Effector memory CD4-positive, alpha-beta T cell (primary cell): Measurements from ENCODE around the gene KRTAP5-2.
A peak's percentile ranks its signal among the peaks of the same experiment; 100 is the strongest.

Source experiments
- DNase-seq, 3 donors: peaks; one replicate each; pipeline ENCODE4 v3.0.0-alpha.2; 2020
- H3K27ac ChIP-seq: 2 replicates; pipeline ENCODE4 v1.7.0; 2013; ENCODE audit warnings: mild to moderate bottlenecking, low read length, moderate library complexity; ENCODE audit not compliant: insufficient read depth, poor library complexity, severe bottlenecking
- H3K27me3 ChIP-seq: replicated peaks from 2 replicates; pipeline ENCODE4 v1.7.0; 2013; ENCODE audit warnings: mild to moderate bottlenecking, low read length; ENCODE audit not compliant: insufficient read depth, control insufficient read depth, poor library complexity, severe bottlenecking
- H3K36me3 ChIP-seq: 2 replicates; pipeline ENCODE4 v1.7.0; 2013; ENCODE audit warnings: mild to moderate bottlenecking, low read length, moderate library complexity; ENCODE audit not compliant: control insufficient read depth, insufficient read depth
- H3K4me1 ChIP-seq: 2 replicates; pipeline ENCODE4 v1.7.0; 2013; ENCODE audit warnings: low read length, mild to moderate bottlenecking; ENCODE audit not compliant: control insufficient read depth, insufficient read depth, poor library complexity, severe bottlenecking
- H3K4me3 ChIP-seq: 2 replicates; pipeline ENCODE4 v1.7.0; 2013; ENCODE audit warnings: low read length, low read depth, mild to moderate bottlenecking; ENCODE audit not compliant: insufficient read depth, poor library complexity, severe bottlenecking
- H3K9me3 ChIP-seq: 2 replicates; pipeline ENCODE4 v1.7.0; 2013; ENCODE audit warnings: mild to moderate bottlenecking, low read length, moderate library complexity; ENCODE audit not compliant: control insufficient read depth

The KRTAP5-2 gene

DNA sequence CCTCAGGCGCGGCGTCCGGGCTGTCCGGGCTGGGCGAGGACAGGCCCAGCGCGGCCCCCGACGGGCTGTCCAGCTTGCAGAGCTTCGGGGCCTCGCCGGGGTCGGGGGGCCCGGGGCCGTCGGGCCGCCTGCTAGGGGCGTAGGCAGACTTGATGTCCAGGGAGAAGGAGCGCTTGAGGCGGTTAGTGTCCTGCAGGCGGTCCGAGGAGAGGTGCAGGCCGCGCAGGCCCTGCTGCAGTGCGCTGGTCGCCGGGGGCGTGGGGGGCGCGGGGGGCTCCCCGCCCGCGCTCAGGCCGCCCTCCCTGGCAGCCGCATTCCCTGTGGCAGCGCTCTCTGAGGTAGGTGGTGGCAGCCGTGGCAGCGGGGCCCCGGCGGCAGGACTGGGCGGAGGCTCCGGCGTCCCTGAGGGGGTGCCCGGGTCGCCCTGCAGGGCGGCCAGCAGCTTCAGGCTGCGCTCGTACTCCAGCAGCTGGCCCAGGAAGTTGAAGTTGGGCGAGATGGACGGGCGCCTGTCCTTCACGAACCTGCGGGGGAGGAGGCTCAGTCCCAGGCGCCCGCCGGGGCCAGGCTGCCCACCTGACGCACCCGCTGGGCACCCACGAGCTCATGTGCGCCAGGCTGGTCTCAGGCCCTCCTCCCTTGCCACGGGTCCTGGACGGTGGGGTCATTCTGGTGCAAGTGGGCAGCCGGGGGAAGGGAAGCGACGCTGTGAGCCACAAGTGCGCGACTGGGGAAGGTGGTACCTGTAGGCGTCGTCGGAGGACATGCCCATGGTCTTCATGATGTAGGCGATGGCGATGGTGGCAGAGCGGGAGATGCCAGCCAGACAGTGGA, 40.8 kb downstream of the KRTAP5-2 start:
- Histone ChIP-seq H3K9me3 (no peaks in the 10 kb centered on the region), H3K36me3 (peaks cover 3% of the 10 kb centered on the region), H3K4me3 (no peak overlapping the region), H3K27ac (no peak overlapping the region), H3K27me3 (no peaks in the 10 kb centered on the region), H3K4me1 (no peaks in the 10 kb centered on the region)
- DNase-seq = no peak

DNA sequence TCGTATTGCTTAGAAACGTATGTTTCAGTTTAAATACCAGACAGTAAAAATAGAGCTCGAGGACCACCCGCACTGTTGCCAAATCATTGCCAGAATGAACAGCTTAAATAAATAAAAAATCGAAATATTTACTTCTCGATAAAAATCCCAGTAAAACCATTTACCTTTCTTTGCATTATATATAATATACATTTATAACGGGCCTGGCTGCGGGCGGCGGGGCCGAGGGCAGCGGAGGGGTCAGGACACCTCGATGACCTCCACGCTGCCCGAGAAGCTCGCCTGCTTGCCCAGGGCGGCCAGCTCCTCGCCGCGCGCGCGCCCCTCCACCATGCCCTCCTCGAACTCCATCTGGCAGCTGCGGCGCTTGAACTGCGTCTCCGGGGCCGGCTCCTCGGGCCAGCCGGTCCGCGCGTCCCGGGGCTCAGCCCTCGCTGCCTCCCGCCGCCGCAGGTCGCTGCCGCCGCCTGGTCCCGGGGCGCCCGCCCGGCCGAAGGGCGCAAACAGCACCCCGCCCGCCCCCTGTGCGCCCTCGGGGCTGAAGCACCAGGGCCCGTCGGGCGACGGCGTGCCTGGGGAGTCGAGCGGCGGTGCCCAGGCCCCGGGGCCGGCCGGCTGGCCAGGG, 41.7 kb downstream of the KRTAP5-2 start:
- Histone ChIP-seq H3K27me3 (no peaks in the 10 kb centered on the region), H3K9me3 (no peaks in the 10 kb centered on the region), H3K27ac (no peak overlapping the region), H3K36me3 (peaks cover 3% of the 10 kb centered on the region), H3K4me3 (no peak overlapping the region), H3K4me1 (no peaks in the 10 kb centered on the region)
- DNase-seq = no peak

DNA sequence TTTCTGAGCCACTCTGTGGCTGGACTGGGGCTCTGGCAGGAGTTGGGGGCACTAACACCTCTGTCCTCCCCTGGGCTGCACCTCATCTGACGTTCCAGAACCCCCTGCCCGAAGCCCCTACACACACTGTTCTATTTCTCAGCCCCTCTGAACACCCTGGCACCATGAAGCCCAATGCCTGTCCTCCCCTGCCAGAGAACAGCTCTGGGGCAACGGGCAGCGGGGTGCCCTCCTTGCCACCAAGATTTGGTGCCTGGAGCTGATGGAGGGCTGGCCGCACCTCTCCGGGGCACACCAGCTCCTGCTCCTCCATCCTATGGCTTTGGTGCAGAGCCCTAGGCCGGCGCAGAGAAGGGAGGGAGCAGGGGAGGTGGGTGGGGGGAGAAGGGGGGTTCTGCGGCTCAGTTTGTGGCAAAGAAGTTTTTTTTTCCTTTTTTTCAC, 42.4 kb downstream of the KRTAP5-2 start:
- peaks cover 3% of the 10 kb centered on the region for H3K36me3 ChIP-seq
- no peaks in the 10 kb centered on the region for H3K4me1 ChIP-seq
- no peaks in the 10 kb centered on the region for H3K9me3 ChIP-seq
- no peak for DNase-seq
- H3K27me3 ChIP-seq = no peaks in the 10 kb centered on the region
- no peak overlapping the region for H3K27ac ChIP-seq
- no peak overlapping the region for H3K4me3 ChIP-seq

DNA sequence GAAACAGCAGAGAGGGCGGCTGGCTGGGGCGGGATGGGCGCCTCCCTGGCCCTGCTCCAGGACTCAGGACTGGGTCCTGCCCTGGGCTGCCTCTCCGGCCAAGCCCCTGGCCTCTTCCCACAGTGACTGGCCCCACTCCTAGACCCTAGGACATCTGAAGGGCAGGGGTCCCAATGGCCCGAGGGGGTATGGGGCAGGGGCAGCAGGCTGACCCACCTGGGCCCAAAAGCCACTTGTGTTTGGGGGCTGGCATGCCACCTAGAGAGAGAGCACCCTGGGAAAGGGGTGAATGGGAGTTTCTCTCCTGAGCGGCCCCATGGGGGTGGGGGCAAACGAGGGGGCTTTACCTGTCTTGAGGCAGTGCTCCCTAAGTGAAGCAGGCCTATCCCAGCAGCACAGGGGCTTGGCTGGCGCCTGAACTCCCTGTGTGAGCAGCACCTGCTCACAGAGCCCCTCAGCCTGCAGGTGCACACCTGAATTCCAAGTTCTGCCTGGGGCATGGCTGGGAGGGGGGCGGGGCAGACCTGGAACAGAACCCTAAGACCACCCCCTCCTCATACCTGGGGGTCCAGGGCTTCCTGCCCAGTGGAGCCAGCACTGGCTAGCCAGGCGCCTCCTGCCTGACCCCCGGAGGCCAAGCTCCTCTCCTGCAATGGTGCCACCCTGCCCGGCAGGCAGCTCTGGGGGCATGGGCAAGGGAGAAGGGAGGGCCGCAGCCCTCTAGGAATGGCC, 42.9 kb downstream of the KRTAP5-2 start:
- Histone ChIP-seq H3K4me1 (no peaks in the 10 kb centered on the region), H3K27me3 (no peaks in the 10 kb centered on the region), H3K4me3 (no peak overlapping the region), H3K27ac (no peak overlapping the region), H3K9me3 (no peaks in the 10 kb centered on the region), H3K36me3 (peaks cover 3% of the 10 kb centered on the region)
- no peak for DNase-seq

- Histone ChIP-seq H3K9me3 (no peaks in the 10 kb centered on the region), H3K27me3 (no peaks in the 10 kb centered on the region), H3K27ac (no peak overlapping the region), H3K4me1 (no peaks in the 10 kb centered on the region), H3K36me3 (peaks cover 3% of the 10 kb centered on the region), H3K4me3 (no peak overlapping the region)
- DNase-seq = no peak
Observed at GRCh38 chr11:1553808-1554594, 44.1 kb downstream of the KRTAP5-2 start.

GRCh38 chr11:1549338-1550330, 48.5 kb downstream of the KRTAP5-2 start:
- Histone ChIP-seq H3K36me3 (no peaks in the 10 kb centered on the region), H3K9me3 (no peaks in the 10 kb centered on the region), H3K4me3 (no peak overlapping the region), H3K27ac (no peak overlapping the region), H3K27me3 (peaks cover 32% of the 10 kb centered on the region), H3K4me1 (peaks cover 21% of the 10 kb centered on the region)
- DNase-seq = no peak

GRCh38 chr11:1548221-1549070, 49.6 kb downstream of the KRTAP5-2 start:
- Histone ChIP-seq H3K9me3 (no peaks in the 10 kb centered on the region), H3K36me3 (no peaks in the 10 kb centered on the region), H3K27me3 (peaks cover 32% of the 10 kb centered on the region), H3K4me1 (peaks cover 21% of the 10 kb centered on the region), H3K27ac (no peak overlapping the region), H3K4me3 (no peak overlapping the region)
- DNase-seq = no peak

DNA sequence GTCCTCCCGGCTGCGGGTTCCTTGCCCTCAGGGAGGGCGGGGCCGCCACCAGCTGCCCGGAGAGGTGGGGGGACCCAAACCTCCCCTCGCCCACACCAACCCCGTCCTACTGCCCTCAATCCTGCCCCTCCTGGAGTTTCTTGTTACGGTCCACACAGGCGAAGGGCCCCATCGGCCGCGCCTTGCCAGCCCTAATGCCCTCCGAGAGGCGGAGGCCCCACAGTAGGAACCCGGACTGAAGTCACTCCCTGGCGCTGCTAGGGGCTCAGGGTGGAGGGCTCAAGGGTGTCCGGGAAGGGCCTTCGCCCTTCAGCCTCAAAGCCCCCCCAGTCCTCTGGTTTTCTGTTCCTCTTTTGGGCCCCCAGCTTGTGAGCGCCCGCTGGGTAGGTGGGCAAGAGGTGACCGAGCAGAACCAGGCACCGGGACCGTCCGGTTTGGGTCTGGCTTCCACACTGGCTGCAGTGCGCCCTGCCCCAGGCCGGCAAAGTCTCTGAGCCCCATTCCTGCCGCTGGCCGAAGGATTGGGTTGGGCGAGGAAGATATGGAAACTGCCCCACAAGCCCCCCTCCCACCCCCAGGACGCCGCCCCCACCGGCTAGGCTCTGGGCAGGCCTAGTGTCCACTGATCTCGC, 50.5 kb downstream of the KRTAP5-2 start:
- DNase-seq = no peak
- Histone ChIP-seq H3K36me3 (no peaks in the 10 kb centered on the region), H3K9me3 (no peaks in the 10 kb centered on the region), H3K4me3 (peak overlapping the region; percentile 40), H3K4me1 (peaks cover 21% of the 10 kb centered on the region), H3K27me3 (peaks cover 32% of the 10 kb centered on the region), H3K27ac (no peak overlapping the region)
